SK-N-SH treated with all-trans-retinoic acid at 6 μM for 48 hours (cell line): ENCODE data around the gene SCP2D1.

Experiments
- BACH2 ChIP-seq: fragments of 250-450 bp; sonication (Bioruptor Pico); IDR thresholded peaks from 2 replicates; pipeline ENCODE4 v1.9.0; 2021; ENCODE audit warnings: mild to moderate bottlenecking, borderline replicate concordance
- PATZ1 ChIP-seq: fragments of 250-450 bp; sonication (Bioruptor Pico); IDR thresholded peaks from 2 replicates; pipeline ENCODE4 v1.8.0; 2020; ENCODE audit warnings: mild to moderate bottlenecking, moderate library complexity, borderline replicate concordance
- SNAI2 ChIP-seq: fragments of 250-450 bp; sonication (Bioruptor Pico); IDR thresholded peaks from 2 replicates; pipeline ENCODE4 v1.5.0; 2020; ENCODE audit warnings: mild to moderate bottlenecking, moderate library complexity
- TF ChIP-seq, protein P1 (sequence below): fragments of 250-450 bp; sonication (Bioruptor Pico); IDR thresholded peaks from 2 replicates; pipeline ENCODE4 v1.5.1; 2020; ENCODE audit warnings: low read depth, mild to moderate bottlenecking, moderate library complexity

DNA sequence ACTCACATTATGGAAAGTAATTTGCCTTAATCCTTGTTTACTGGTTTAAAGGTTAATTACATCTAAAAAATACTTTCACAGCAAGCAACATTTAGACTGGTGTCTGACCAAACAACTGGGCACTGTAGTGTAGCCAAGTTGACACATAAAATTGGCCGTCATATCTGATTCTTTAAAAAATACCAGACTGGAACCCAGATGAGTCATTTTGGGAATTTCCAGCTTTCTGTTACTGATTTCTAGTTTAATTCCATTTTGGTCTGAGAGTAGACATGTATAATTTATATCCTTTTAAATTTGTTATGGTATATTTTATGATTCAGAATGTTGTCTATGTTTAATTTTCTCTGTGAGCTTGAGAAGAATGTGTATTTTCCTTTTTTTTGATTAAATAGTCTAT is 44.1 kb downstream of the SCP2D1 start:
- TF ChIP-seq BACH2 (no peak), SNAI2 (no peak), PATZ1 (CRISPR knock-in tag) (no peak)
- TF ChIP-seq, protein P1, sequence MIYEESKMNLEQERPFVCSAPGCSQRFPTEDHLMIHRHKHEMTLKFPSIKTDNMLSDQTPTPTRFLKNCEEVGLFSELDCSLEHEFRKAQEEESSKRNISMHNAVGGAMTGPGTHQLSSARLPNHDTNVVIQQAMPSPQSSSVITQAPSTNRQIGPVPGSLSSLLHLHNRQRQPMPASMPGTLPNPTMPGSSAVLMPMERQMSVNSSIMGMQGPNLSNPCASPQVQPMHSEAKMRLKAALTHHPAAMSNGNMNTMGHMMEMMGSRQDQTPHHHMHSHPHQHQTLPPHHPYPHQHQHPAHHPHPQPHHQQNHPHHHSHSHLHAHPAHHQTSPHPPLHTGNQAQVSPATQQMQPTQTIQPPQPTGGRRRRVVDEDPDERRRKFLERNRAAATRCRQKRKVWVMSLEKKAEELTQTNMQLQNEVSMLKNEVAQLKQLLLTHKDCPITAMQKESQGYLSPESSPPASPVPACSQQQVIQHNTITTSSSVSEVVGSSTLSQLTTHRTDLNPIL (CRISPR knock-in tag), result no peak
